GM12891 (cell line): ENCODE results near the gene ADCY5.

Experiments used
- PAX5 ChIP-seq: IDR thresholded peaks from 2 replicates; pipeline ENCODE4 v1.6.1; 2011; ENCODE audit warnings: low read length, moderate library complexity, mild to moderate bottlenecking; ENCODE audit not compliant: insufficient read depth, severe bottlenecking
- POLR2A ChIP-seq: IDR thresholded peaks from 2 replicates; pipeline ENCODE4 v1.6.1; 2011; ENCODE audit warnings: low read depth, low read length, control low read depth
- POLR2AphosphoS5 ChIP-seq: IDR thresholded peaks from 2 replicates; pipeline ENCODE4 v1.6.1; 2011; ENCODE audit warnings: low read depth, low read length, control low read depth
- POU2F2 ChIP-seq: IDR thresholded peaks from 2 replicates; pipeline ENCODE4 v1.6.1; 2011; ENCODE audit warnings: low read depth, mild to moderate bottlenecking, control low read depth, low read length, moderate library complexity
- SPI1 ChIP-seq: IDR thresholded peaks from 2 replicates; pipeline ENCODE4 v1.6.1; 2011; ENCODE audit warnings: low read depth, low read length, control low read depth
- TAF1 ChIP-seq: IDR thresholded peaks from 2 replicates; pipeline ENCODE4 v1.6.1; 2011; ENCODE audit warnings: low read depth, low read length, control low read depth

DNA sequence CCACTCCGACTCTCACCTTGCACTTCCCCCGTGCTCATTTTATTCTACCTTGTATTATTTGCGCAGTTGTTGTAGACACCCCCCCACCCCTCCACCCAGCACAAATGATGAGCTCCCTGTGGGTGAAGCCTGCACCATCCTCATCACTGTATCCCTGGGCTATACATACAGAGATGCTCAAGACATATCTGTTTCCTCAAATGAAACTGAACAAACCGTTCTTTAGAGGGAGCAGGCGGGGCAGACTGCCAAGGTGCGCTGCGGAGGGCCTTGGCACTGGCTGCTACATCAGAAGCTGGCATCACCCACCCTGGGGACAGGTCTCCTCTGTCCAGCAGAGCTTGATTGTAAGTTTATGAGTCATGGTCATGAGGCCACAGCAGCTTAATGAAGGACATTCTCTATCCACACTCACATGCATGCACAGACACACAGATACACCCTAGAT is 29.0 kb downstream of the ADCY5 start:
- no peak for TF ChIP-seq POLR2A
- TF ChIP-seq TAF1: no peak
- TF ChIP-seq POLR2AphosphoS5: no peak
- no peak for TF ChIP-seq PAX5
- TF ChIP-seq POU2F2: no peak
- TF ChIP-seq SPI1: no peak
